A549 (cell line): ENCODE data around the gene MAP7D3. TPM values are rescaled to one million over a fixed set of nuclear protein-coding genes. Genes with fewer than 3 reads are reported as not detected.

Source experiments
- ATAC-seq, 2 experiments: fragments of 200-7000 bp in 1 of 2; fragments of >200 bp in 1 of 2; cut with Nextera tagmentation in 1 of 2; cut with Tn5 transposase in 1 of 2; 3 replicates each; pipeline versions ENCODE4 v1.8.0 to v1.9.1; 2018 to 2020; ENCODE audit warnings: mild to moderate bottlenecking in 1 of 2, moderate library complexity in 1 of 2
- CTCF ChIA-PET: fragments of 300-600 bp; sonication (Branson Sonifier 250); formaldehyde crosslinking; extraction: SDS; loops from one replicate; lab custom pipeline; 2021; ENCODE audit warnings: antibody characterized with exemption, inconsistent platforms; lab: Yijun Ruan, JAX
- POLR2A ChIA-PET: fragments of 350-600 bp; formaldehyde crosslinking; extraction: SDS; loops from one replicate; lab custom pipeline; 2021; ENCODE audit warnings: antibody characterized with exemption, inconsistent platforms; lab: Yijun Ruan, JAX
- DNase-seq, 2 experiments: peaks; one replicate each; pipeline versions ENCODE4 v3.0.0 to v3.0.0-alpha.2; 2011 to 2016; ENCODE audit warnings: low read depth in 1 of 2, low spot score in 1 of 2
- FAIRE-seq: peaks from 2 replicates; lab custom pipeline; 2011; peaks lifted over from hg19 to GRCh38; lab: Jason Lieb, UNC
- H3K27ac ChIP-seq, 2 experiments: fragments of >200 bp; sonication (Bioruptor Twin); formaldehyde crosslinking; 3 replicates each; pipeline ENCODE4 v1.5.1; 2016 to 2017
- H3K4me1 ChIP-seq: fragments of >200 bp; sonication (Bioruptor Twin); formaldehyde crosslinking; 3 replicates; pipeline ENCODE4 v1.6.1; 2016
- H3K4me2 ChIP-seq: fragments of >200 bp; sonication (Bioruptor Twin); formaldehyde crosslinking; 3 replicates; pipeline ENCODE4 v1.6.1; 2016
- H3K4me3 ChIP-seq: fragments of >200 bp; sonication (Bioruptor Twin); formaldehyde crosslinking; 3 replicates; pipeline ENCODE4 v1.5.1; 2016
- H3K9me3 ChIP-seq: fragments of >200 bp; sonication (Bioruptor Twin); formaldehyde crosslinking; 3 replicates; pipeline ENCODE4 v1.6.1; 2016
- ATOH8 ChIP-seq: fragments of 250-450 bp; sonication (Bioruptor Pico); IDR thresholded peaks from 2 replicates; pipeline ENCODE4 v1.5.0; 2020; ENCODE audit warnings: low read depth, mild to moderate bottlenecking, moderate library complexity
- CHD2 ChIP-seq: fragments of 150-350 bp; IDR thresholded peaks from 2 replicates; pipeline ENCODE4 v1.6.1; 2014; ENCODE audit warnings: low read length; ENCODE audit not compliant: partially characterized antibody
- CHD4 ChIP-seq: fragments of 200-600 bp; sonication (generic); IDR thresholded peaks from 2 replicates; pipeline ENCODE4 v1.6.1; 2016; ENCODE audit warnings: antibody characterized with exemption, mild to moderate bottlenecking, borderline replicate concordance
- CTCF ChIP-seq: fragments of >200 bp; sonication (Bioruptor Twin); formaldehyde crosslinking; IDR thresholded peaks from 3 replicates; pipeline ENCODE4 v1.5.1; 2016
- FOSB ChIP-seq: fragments of 250-450 bp; sonication (Bioruptor Pico); IDR thresholded peaks from 2 replicates; pipeline ENCODE4 v1.5.0; 2020; ENCODE audit warnings: mild to moderate bottlenecking, moderate library complexity
- FOSL2 ChIP-seq, 2 experiments: fragments of 450-650 bp in 1 of 2; fragments of >200 bp in 1 of 2; sonication (Bioruptor Twin) in 1 of 2; formaldehyde crosslinking; IDR thresholded peaks; 2 replicates each; pipeline versions ENCODE4 v1.5.0 to v1.6.1; 2016 to 2020; ENCODE audit warnings: mild to moderate bottlenecking in 1 of 2, moderate library complexity in 1 of 2
- HEYL ChIP-seq: fragments of 250-450 bp; sonication (Bioruptor Pico); IDR thresholded peaks from 2 replicates; pipeline ENCODE4 v1.8.0; 2021; ENCODE audit warnings: mild to moderate bottlenecking, moderate library complexity
- JUN ChIP-seq, 2 experiments: fragments of >200 bp; sonication (Bioruptor Twin); formaldehyde crosslinking; IDR thresholded peaks; 2 replicates in 1 of 2; 3 replicates in 1 of 2; pipeline ENCODE4 v1.6.1; 2016 to 2017
- MAZ ChIP-seq: fragments of 150-350 bp; IDR thresholded peaks from 2 replicates; pipeline ENCODE4 v1.6.1; 2014; ENCODE audit warnings: antibody characterized with exemption, low read depth, low read length, borderline replicate concordance
- NR3C1 ChIP-seq: fragments of >200 bp; sonication (Bioruptor Twin); formaldehyde crosslinking; IDR thresholded peaks from 3 replicates; pipeline ENCODE4 v1.6.1; 2017
- PBX3 ChIP-seq: IDR thresholded peaks from 2 replicates; pipeline ENCODE4 v1.6.1; 2012
- PHF8 ChIP-seq: fragments of 200-600 bp; sonication (generic); IDR thresholded peaks from 2 replicates; pipeline ENCODE4 v1.6.1; 2016; ENCODE audit warnings: low read depth, mild to moderate bottlenecking, antibody characterized with exemption, moderate library complexity, borderline replicate concordance
- POLR2AphosphoS2 ChIP-seq: conservative IDR thresholded peaks from 2 replicates; pipeline ENCODE4 v1.6.1; 2012; ENCODE audit warnings: low read length, improper control_type of control experiment, inconsistent platforms
- RARB ChIP-seq: fragments of 250-450 bp; sonication (Bioruptor Pico); IDR thresholded peaks from 2 replicates; pipeline ENCODE4 v1.8.0; 2021; ENCODE audit warnings: mild to moderate bottlenecking, moderate library complexity
- REST ChIP-seq: fragments of 200-600 bp; sonication (generic); IDR thresholded peaks from 2 replicates; pipeline ENCODE4 v1.6.1; 2016; ENCODE audit warnings: antibody characterized with exemption, mild to moderate bottlenecking, moderate library complexity
- TFCP2L1 ChIP-seq: fragments of 250-450 bp; sonication (Bioruptor Pico); IDR thresholded peaks from 2 replicates; pipeline ENCODE4 v1.5.0; 2021; ENCODE audit warnings: mild to moderate bottlenecking
- WGBS: methylation state at CpG from one replicate; pipeline ENCODE4 v1.1.6; 2017; ENCODE audit errors: missing lambda C conversion rate; 5-methylcytosine and 5-hydroxymethylcytosine counted together
- polyA plus RNA-seq, 4 experiments: library from polyadenylated mRNA; depleted of rRNA in 3 of 4; stranded (reverse); fragments of >200 nt; fragmentation: RNase III in 1 of 4; extraction: RNeasy Plus Mini Kit Qiagen cat#74134 plus additional on column Dnase treatment in 1 of 4; gene quantifications; 2 replicates in 3 of 4; 3 replicates in 1 of 4; pipeline ENCODE4 v1.2.3, GENCODE V29; 2011 to 2017

Gene MAP7D3
- polyA plus RNA-seq, 2 of the 4 experiments (the other 2 are of a cell fraction) = 9.9 to 13.1 TPM

GRCh38 chrX:136227948-136228838, 23.0 kb downstream of the MAP7D3 start:
- POLR2A ChIA-PET = no interaction called here

More at GRCh38 chrX:136227948-136228838, 23.0 kb downstream of the MAP7D3 start:
- Histone ChIP-seq H3K4me1 (no peaks in the 10 kb centered on the region), H3K27ac (no peak overlapping the region), H3K4me3 (no peak overlapping the region), H3K9me3 (no peaks in the 10 kb centered on the region), H3K4me2 (no peak overlapping the region)
- ATAC-seq = no peak
- TF ChIP-seq CHD4 (no peak), ATOH8 (CRISPR knock-in tag) (no peak), FOSB (CRISPR knock-in tag) (no peak), JUN (IDR thresholded peaks at IDR 0.05) (no peak), TFCP2L1 (no peak), NR3C1 (no peak), PHF8 (no peak), POLR2AphosphoS2 (no peak), CHD2 (no peak), FOSL2 (IDR thresholded peaks at IDR 0.05) (no peak), FOSL2 (CRISPR knock-in tag; IDR thresholded peaks at IDR 0.05) (no peak), RARB (CRISPR knock-in tag) (no peak), REST (no peak), MAZ (no peak), PBX3 (no peak), CTCF (no peak), HEYL (CRISPR knock-in tag) (no peak)
- no peak for FAIRE-seq
- 90% methylated on average over 8 of the region's 8 CpGs for WGBS
- DNase-seq = no peak
- CTCF ChIA-PET = interaction anchor here (2.8 kb wide), 1 partner anchor 19 kb away, joined by 7 read pairs; no protein-coding TSS in a partner anchor
